Stomach (tissue), 9 donors: ENCODE results near the gene FBXL17. TPM values are rescaled to one million over a fixed set of nuclear protein-coding genes. Genes with fewer than 3 reads are reported as not detected.

Experiments used
- DNase-seq, 2 donors: peaks; one replicate each; pipeline versions ENCODE4 v3.0.0 to v3.0.0-alpha.2; 2013 to 2019
- H3K27ac ChIP-seq, 5 donors: fragments of 200-600 bp in 4 of 5; sonication (generic) in 4 of 5; one replicate each; pipeline ENCODE4 v1.5.1; 2013 to 2019; ENCODE audit warnings: mild to moderate bottlenecking in 1 of 5, moderate library complexity in 1 of 5
- H3K27me3 ChIP-seq, 3 donors: fragments of 200-600 bp; sonication (generic); one replicate each; pipeline ENCODE4 v1.5.1; 2017 to 2019; ENCODE audit warnings: mixed run types in 1 of 3
- H3K36me3 ChIP-seq, 4 donors: fragments of 200-600 bp; sonication (generic); 1 replicate in 3 of 4; 2 replicates in 1 of 4; pipeline ENCODE4 v1.5.1; 2016 to 2019
- H3K4me1 ChIP-seq, 4 donors: fragments of 200-600 bp; sonication (generic); one replicate each; pipeline ENCODE4 v1.5.1; 2016 to 2019
- H3K4me3 ChIP-seq, 4 donors: fragments of 200-600 bp; sonication (generic) in 3 of 4; one replicate each; pipeline ENCODE4 v1.5.1; 2016 to 2019; ENCODE audit warnings: mild to moderate bottlenecking in 1 of 4
- H3K9me3 ChIP-seq, 4 donors: fragments of 200-600 bp; sonication (generic); one replicate each; pipeline ENCODE4 v1.5.1; 2016 to 2019
- EP300 ChIP-seq: sonication (generic); formaldehyde crosslinking; IDR thresholded peaks from one replicate; pipeline ENCODE4 v1.6.1; 2017; ENCODE audit warnings: antibody characterized with exemption
- POLR2A ChIP-seq, 4 donors: fragments of 450-650 bp; IDR thresholded peaks; one replicate each; pipeline ENCODE4 v1.6.1; 2016; ENCODE audit warnings: antibody characterized with exemption in 4 of 4, control low read depth in 2 of 4, mild to moderate bottlenecking in 1 of 4, moderate library complexity in 1 of 4
- POLR2AphosphoS5 ChIP-seq, 3 donors: sonication (generic); formaldehyde crosslinking; IDR thresholded peaks; one replicate each; pipeline ENCODE4 v1.6.1; 2016; ENCODE audit warnings: antibody characterized with exemption in 3 of 3
- WGBS, 5 donors: extraction: QIAGEN DNeasy Blood & Tissue Kit in 3 of 5; methylation state at CpG; one replicate each; pipeline versions ENCODE4 v1.1.5 to v1.1.7; 2013 to 2018; 5-methylcytosine and 5-hydroxymethylcytosine counted together
- intact Hi-C: fragments of 100-400 bp; cut with DNase I; formaldehyde crosslinking; loops from one replicate; pipeline ENCODE4 v1.15.1; 2023; ENCODE audit warnings: low total_unique reads
- polyA plus RNA-seq, 3 donors: library from polyadenylated mRNA; stranded (reverse); fragments of 200-250 nt; gene quantifications; one replicate each; pipeline ENCODE4 v1.2.3, GENCODE V29; 2013
- total RNA-seq, 5 donors: library from RNA; depleted of rRNA; stranded (reverse); fragments of >200 nt; gene quantifications; one replicate each; pipeline versions ENCODE4 v1.1.0 to v1.2.3, GENCODE V29; 2014 to 2016
- TF ChIP-seq, protein P1 (sequence below), 7 experiments: fragments of 450-650 bp in 4 of 7; fragments of 200-600 bp in 3 of 7; sonication (generic) in 3 of 7; IDR thresholded peaks; one replicate each; pipeline ENCODE4 v1.5.1; 2016 to 2019; ENCODE audit warnings: antibody characterized with exemption in 7 of 7, control low read depth in 2 of 7, mild to moderate bottlenecking in 1 of 7
- donor health status: healthy with polysubstance abuse.
- donor health status: Bipolar disorder and iron deficiency.
- donor health status: healthy.

The FBXL17 gene
- total and polyA plus RNA-seq, 8 donors: 3.8 to 28.0 (median 14.4) TPM

DNA sequence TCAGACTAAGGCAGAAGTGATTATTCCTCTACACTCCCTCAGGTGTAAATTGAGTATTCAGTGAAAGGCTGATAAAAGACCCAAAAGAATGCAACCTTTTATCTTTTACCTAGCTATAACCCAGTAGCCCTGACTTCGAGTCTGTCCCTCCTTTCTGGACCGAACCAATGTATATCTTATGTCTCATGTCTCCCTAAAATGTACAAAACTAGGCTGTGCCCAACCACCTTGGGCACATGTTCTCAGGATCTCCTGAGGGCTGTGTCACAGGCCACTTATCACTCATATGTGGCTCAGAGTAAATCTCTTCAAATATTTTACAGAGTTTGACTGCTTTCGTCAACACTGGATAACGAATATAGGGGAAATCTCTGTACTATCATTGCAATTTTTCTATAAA lies 12.7 kb downstream of the FBXL17 start:
- no peak overlapping the region for H3K27ac ChIP-seq
- no peaks in the 10 kb centered on the region for H3K27me3 ChIP-seq
- intact Hi-C loops: no loop called here
- H3K36me3 ChIP-seq: peaks cover 0 to 11% (median 8%) of the 10 kb centered on the region in 4 donors
- DNase-seq: no peak
- TF ChIP-seq EP300: no peak
- TF ChIP-seq, protein P1, sequence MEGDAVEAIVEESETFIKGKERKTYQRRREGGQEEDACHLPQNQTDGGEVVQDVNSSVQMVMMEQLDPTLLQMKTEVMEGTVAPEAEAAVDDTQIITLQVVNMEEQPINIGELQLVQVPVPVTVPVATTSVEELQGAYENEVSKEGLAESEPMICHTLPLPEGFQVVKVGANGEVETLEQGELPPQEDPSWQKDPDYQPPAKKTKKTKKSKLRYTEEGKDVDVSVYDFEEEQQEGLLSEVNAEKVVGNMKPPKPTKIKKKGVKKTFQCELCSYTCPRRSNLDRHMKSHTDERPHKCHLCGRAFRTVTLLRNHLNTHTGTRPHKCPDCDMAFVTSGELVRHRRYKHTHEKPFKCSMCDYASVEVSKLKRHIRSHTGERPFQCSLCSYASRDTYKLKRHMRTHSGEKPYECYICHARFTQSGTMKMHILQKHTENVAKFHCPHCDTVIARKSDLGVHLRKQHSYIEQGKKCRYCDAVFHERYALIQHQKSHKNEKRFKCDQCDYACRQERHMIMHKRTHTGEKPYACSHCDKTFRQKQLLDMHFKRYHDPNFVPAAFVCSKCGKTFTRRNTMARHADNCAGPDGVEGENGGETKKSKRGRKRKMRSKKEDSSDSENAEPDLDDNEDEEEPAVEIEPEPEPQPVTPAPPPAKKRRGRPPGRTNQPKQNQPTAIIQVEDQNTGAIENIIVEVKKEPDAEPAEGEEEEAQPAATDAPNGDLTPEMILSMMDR (IDR thresholded peaks at IDR 0.05): no peak
- no peak for TF ChIP-seq POLR2AphosphoS5 (IDR thresholded peaks at IDR 0.05)
- TF ChIP-seq POLR2A (IDR thresholded peaks at IDR 0.05): no peak
- no peak overlapping the region for H3K4me3 ChIP-seq
- peaks cover 2 to 20% (median 7%) of the 10 kb centered on the region in 4 donors for H3K9me3 ChIP-seq
- 81 to 91% (median 86%) methylated on average over 4 of the region's 4 CpGs for WGBS, 5 donors
- H3K4me1 ChIP-seq: peaks cover 0 to 13% (median 7%) of the 10 kb centered on the region in 4 donors

DNA sequence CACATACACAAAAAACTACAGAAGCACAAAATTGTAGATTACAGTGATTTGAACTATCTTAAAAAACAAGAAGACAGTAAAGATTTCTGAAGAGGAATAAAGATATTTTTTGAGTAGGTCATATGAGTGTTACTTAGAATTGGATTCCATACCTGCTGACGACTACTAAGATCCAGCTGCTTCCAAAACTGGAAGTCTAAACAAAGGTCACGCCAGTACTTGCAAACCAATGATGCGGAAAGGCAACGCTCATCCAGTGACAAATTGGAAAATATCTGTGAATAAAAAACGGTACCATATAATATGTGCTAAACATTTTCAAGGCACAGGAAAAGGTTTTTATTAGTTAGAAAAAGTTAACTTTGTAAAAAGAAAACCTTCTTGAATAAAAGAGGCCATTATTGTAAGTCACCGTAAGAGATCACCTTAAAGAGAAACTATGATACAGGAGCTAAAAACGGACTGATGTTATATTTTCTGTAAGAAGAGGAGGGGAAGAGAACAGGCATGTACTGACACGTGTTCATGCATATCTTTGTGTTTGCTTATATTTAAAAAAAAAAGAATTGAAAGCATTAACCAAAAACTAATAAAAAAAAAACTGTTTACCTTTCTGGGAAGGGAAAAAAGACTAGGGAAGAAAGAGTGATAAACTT lies 14.1 kb downstream of the FBXL17 start:
- WGBS, 5 donors: 65 to 82% (median 74%) methylated on average over 8 of the region's 8 CpGs

DNA sequence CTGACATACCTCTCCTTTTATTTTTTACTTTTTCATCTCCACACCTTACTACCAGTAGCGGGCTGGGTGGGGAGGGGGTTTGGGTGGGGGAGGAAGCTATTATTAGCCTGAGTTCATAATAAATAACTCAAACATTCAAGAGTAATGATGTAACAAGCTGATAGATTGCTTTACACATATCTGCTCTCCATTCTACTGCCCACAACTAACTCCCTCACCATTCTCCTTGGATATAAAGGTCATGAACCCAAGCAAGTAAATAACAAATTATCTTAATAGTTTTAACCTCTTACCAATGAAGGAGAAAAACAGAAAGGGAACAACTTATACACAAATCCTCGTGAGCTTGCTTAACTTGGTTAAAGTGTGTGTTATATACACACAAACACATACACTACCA lies 15.4 kb downstream of the FBXL17 start:
- intact Hi-C loops: no loop called here
- H3K4me1 ChIP-seq: peaks cover 0 to 13% (median 7%) of the 10 kb centered on the region in 4 donors
- H3K4me3 ChIP-seq: no peak overlapping the region
- peaks cover 0 to 10% (median 9%) of the 10 kb centered on the region in 4 donors for H3K36me3 ChIP-seq
- H3K9me3 ChIP-seq: no peaks in the 10 kb centered on the region
- no peak overlapping the region for H3K27ac ChIP-seq
- 49 to 70% (median 65%) methylated on average over 2 of the region's 2 CpGs for WGBS, 5 donors
- DNase-seq: no peak
- TF ChIP-seq, protein P1 (IDR thresholded peaks at IDR 0.05): no peak
- no peak for TF ChIP-seq POLR2AphosphoS5 (IDR thresholded peaks at IDR 0.05)
- no peak for TF ChIP-seq POLR2A (IDR thresholded peaks at IDR 0.05)
- TF ChIP-seq EP300: no peak
- H3K27me3 ChIP-seq: no peaks in the 10 kb centered on the region

More for the DNA sequence above, 14.1 kb downstream of the FBXL17 start:
- TF ChIP-seq, protein P1 (IDR thresholded peaks at IDR 0.05): no peak
- TF ChIP-seq POLR2A (IDR thresholded peaks at IDR 0.05) (no peak), POLR2AphosphoS5 (IDR thresholded peaks at IDR 0.05) (no peak), EP300 (no peak)
- no peaks in the 10 kb centered on the region for H3K27me3 ChIP-seq
- no peak overlapping the region for H3K27ac ChIP-seq
- peaks cover 0 to 11% (median 0%) of the 10 kb centered on the region in 4 donors for H3K9me3 ChIP-seq
- peaks cover 0 to 10% (median 9%) of the 10 kb centered on the region in 4 donors for H3K36me3 ChIP-seq
- no peak overlapping the region for H3K4me3 ChIP-seq
- intact Hi-C loops: no loop called here
- no peak for DNase-seq
- peaks cover 0 to 13% (median 7%) of the 10 kb centered on the region in 4 donors for H3K4me1 ChIP-seq

DNA sequence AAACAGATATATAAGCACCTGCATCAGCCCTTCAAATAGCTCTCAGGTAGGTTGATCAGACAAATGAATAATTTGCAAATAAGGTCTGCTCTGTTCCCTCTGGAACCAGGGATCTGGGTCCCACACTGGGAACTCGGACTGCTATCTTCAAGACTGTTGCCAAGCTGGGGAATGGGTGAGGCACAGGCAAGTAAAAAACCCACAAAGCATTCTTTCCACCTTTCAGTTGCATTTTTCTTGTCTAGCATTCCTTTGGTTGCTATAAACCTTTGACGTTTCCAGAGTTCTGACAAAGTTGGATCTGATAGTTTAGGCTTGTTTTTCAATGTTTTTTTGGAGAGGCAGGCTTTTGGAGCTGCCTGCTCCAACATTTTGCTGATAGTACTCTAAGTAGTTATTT lies 20.1 kb downstream of the FBXL17 start:
- WGBS, 5 donors: 86 to 90% (median 88%) methylated on average over 2 of the region's 2 CpGs
- TF ChIP-seq EP300 (no peak), POLR2AphosphoS5 (IDR thresholded peaks at IDR 0.05) (no peak)
- H3K4me3 ChIP-seq: no peak overlapping the region
- H3K27me3 ChIP-seq: no peaks in the 10 kb centered on the region
- no peak overlapping the region for H3K27ac ChIP-seq
- H3K36me3 ChIP-seq: peaks cover 0 to 10% (median 9%) of the 10 kb centered on the region in 4 donors
- peaks cover 0 to 8% (median 4%) of the 10 kb centered on the region in 4 donors for H3K4me1 ChIP-seq
- no peak for DNase-seq
- intact Hi-C loops: no loop called here
- no peaks in the 10 kb centered on the region for H3K9me3 ChIP-seq

DNA sequence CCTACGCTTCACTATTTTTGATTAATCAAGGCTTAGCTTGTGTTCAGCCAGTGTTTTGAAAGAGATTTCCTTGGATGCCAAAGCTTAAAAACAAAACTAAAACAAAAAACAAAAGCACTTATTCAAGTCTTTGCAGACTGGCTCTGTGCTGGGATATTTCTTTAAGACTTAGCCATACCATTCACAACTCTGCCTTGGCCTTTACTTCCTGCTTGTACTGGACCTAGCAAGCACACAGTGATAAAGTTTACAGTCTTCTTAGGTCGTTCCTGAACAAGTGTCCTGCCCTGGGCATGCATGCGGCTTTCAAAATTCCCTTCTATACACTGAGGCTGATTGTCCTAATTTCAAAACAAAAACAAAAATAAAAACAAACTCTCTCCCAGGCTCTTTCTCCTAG lies 20.7 kb downstream of the FBXL17 start:
- no peaks in the 10 kb centered on the region for H3K27me3 ChIP-seq
- TF ChIP-seq POLR2AphosphoS5 (IDR thresholded peaks at IDR 0.05) (no peak), EP300 (no peak), POLR2A (IDR thresholded peaks at IDR 0.05) (no peak)
- TF ChIP-seq, protein P1 (IDR thresholded peaks at IDR 0.05): no peak
- WGBS, 5 donors: 70 to 87% (median 75%) methylated on average over 3 of the region's 3 CpGs
- peaks cover 0 to 3% (median under 1%) of the 10 kb centered on the region in 4 donors for H3K4me1 ChIP-seq
- peaks cover 0 to 10% (median 9%) of the 10 kb centered on the region in 4 donors for H3K36me3 ChIP-seq
- peak in 1 of 2 donors; percentile 24 for DNase-seq
- intact Hi-C loops: no loop called here
- no peak overlapping the region for H3K27ac ChIP-seq
- H3K9me3 ChIP-seq: no peaks in the 10 kb centered on the region
- H3K4me3 ChIP-seq: no peak overlapping the region
